ENCODE results near the gene PACRG.

DNA sequence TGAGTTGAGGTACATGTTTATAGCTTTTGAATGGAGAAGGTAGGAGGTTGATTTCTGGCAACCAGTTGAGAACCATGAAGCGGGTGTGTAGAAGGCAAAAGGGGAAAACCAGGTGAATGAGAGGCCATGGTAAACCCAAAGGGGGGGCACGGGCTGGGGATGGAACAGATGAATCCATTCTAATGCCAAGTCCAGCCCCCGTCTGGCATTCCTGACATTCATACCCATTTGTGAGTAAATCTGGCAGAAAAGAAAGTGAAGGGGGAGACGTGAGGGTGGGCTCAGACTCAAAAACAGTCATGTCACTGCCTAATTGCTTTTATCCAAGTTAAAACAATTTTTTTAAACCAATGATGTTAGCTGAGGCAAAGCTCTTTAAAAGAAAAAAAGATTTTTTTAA lies 513.9 kb downstream of the PACRG start:
- TF ChIP-seq MYC (IDR thresholded peaks at IDR 0.05; ENCODE audit: low read depth, low read length) (no peak), POLR2A (IDR thresholded peaks at IDR 0.05; ENCODE audit: extremely low read depth, insufficient read length) (no peak)
- TF ChIP-seq, protein P1, sequence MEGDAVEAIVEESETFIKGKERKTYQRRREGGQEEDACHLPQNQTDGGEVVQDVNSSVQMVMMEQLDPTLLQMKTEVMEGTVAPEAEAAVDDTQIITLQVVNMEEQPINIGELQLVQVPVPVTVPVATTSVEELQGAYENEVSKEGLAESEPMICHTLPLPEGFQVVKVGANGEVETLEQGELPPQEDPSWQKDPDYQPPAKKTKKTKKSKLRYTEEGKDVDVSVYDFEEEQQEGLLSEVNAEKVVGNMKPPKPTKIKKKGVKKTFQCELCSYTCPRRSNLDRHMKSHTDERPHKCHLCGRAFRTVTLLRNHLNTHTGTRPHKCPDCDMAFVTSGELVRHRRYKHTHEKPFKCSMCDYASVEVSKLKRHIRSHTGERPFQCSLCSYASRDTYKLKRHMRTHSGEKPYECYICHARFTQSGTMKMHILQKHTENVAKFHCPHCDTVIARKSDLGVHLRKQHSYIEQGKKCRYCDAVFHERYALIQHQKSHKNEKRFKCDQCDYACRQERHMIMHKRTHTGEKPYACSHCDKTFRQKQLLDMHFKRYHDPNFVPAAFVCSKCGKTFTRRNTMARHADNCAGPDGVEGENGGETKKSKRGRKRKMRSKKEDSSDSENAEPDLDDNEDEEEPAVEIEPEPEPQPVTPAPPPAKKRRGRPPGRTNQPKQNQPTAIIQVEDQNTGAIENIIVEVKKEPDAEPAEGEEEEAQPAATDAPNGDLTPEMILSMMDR (IDR thresholded peaks at IDR 0.05; ENCODE audit: low read depth, low read length), result no peak
- TF ChIP-seq, protein P2, sequence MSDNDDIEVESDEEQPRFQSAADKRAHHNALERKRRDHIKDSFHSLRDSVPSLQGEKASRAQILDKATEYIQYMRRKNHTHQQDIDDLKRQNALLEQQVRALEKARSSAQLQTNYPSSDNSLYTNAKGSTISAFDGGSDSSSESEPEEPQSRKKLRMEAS (IDR thresholded peaks at IDR 0.05; ENCODE audit: low read depth, low read length), result no peak

Measured in NB4 (cell line).